NCI-H526 (cell line): ENCODE results near the gene GRPEL1.

Experiments
- DNase-seq, 2 experiments: peaks; one replicate each; lab custom pipeline; 2025; lab: John Stamatoyannopoulos, UW

The GRPEL1 gene

GRCh38 chr4:7023901-7024300 is 44.0 kb downstream of the GRPEL1 start:
- no peak for DNase-seq

- no peak for DNase-seq
Observed at GRCh38 chr4:7023486-7023885, 44.4 kb downstream of the GRPEL1 start.

DNA sequence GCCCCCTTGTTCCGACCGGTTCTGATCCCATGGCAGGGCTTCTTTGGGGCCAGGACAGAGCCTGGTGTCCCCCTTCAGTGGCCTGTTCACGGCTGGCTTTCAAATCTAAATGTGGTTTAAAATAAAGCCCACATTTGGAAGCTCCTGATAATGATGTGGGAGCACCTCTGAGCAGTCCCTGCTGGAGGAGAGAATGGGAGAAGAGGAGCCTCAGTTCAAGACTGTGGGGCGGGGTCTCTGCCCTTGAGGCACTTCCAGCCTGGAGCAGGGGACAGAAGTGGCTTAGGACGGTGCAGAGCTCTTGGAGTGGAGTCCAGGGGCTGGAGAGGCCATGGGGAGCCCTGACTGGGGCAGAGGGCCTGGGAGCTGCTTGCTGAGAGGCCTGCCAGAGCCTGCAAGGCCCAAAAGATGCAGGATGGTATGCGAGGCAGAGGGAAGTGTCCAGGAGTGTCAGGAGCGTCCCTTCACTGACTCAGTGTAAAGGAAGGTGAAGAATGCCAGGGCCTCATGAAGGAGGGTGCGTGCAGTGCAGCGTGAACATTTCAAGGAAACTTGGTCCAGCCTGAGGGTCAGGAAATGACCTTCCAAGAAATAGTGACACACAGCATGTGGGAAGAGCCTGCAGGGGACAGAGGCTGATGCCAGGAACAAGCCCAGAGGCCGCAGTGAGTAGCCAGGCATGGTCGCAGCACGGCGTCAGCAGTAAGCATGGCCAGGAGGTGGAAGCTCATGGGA is 45.8 kb downstream of the GRPEL1 start:
- DNase-seq, result no peak

DNA sequence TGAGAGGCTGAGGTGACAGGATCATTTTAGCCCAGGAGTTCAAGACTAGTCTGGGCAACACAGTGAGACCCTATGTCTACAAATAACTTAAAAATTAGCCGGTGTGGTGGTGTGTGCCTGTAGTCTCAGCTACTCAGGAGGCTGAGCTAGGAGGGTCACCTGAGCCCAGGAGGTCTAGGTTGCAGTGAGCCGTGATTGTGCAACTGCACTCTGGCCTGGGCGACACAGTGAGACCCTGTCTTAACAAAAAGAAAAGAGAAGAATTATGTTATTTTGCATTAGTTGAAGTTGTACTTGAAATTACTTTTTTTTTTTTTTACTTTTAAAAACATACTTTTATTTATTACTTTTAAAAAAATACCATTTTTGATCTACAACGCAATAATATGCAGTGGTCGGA is 46.5 kb downstream of the GRPEL1 start:
- DNase-seq, result no peak

DNA sequence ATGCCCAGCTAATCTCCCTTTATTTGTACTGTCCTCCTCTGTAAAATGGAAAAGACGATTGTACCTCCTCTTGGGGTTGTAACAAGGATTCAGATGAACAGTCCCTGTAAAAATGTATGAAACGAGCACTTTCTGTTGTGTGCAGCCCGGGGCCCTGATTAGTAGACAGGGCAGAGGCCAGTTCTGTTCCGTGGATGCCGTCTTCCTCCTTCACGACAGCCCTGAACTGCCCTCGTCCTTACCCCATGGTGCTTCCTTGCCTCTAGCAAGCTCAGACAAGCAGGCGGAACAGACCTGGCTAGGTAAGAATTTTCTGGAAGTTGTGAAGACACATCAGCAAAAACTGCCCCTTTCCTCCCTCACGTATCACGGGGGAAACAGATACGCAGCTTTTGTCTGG is 47.0 kb downstream of the GRPEL1 start:
- no peak for DNase-seq

DNA sequence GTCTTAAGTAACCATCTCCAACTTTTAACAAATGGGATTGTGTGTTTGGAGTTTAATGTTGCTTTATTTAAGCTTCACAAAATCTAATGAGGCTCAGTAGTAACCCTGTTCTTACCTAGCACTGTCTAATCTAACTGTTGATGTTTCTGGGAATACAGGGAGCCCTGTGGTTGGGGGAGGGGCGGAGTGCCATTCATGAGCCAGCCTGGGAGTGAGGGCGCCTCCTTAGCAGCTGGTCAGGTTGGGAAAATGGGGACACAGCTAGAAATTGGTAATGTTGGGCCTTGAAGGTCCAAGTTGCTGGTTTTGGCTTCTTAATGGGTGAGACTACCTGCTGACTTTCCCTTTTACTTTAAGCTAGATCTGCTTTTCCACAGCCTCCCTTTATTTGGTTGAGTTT is 47.6 kb downstream of the GRPEL1 start:
- DNase-seq, result peak in 1 of 2 experiments; percentile 9

- no peak for DNase-seq
Observed at GRCh38 chr4:7019367-7019766, 48.5 kb downstream of the GRPEL1 start.

GRCh38 chr4:7018281-7018680 is 49.6 kb downstream of the GRPEL1 start:
- no peak for DNase-seq

DNA sequence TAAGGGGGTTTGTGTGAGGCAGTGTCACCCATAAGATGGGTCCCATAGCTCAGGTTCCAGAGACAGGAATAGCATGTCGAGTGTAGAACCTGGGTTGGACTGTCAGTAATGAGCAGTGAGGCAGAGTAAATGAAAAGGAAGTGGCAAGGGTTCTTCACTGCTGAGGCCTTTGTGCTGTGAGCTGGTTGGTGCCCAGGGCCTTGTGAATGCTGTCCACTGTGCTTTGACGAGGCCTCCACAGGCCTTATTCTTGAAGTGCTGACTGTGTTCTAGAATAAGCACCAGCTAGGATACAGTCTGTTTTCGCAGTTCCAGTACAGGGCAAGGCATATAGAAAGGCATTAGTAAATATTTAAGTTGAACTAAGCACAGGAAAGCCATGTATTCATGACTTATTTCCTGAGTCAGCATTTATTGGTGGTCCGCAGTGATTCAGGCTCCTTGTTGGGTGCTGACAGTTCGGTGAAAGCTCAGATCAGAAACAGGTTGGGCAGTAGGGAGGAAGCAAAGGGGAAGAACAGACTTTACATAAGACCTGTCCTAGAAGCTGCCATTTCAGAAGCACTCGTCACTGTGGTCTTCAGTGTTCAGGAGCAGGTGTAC is 50.3 kb downstream of the GRPEL1 start:
- no peak for DNase-seq

DNA sequence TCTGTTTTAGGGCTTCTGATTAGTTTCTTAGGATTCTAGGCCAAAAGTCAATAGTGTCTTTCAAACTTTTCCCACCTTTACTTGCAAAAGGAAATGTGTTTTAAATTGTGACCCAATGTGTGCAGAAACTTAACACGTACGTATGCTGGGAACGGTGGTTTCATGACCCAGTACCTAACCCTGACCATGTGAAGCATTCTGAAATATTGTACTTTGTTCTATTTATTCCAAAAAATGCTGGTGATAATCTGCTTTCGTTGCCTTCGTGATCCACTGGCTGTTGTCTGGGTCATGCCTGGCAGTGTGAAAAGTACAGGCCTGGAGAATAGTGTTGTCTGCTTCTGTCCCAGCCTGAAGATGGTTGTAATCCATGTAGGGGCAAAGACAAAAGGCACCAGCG is 51.4 kb downstream of the GRPEL1 start:
- no peak for DNase-seq

DNA sequence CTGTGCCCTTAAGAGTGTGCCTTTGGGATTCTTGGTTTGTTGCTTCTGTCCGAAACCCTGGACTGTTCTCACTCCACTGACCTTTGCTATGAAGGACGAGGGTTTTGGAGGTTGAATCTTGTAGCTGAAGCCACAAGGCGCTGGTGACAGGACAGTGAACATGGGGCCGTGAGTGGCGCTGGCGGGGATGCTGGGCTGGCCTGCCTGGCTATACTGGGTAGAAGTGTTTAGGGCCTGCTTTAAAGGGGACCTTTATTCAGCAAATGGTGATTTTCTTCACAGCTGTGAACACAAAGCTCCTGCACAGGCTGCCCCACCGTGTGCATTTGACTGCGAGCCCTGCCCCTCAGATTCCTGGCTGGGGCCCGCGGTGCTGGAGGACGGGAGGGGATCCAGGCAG is 51.8 kb downstream of the GRPEL1 start:
- DNase-seq, result no peak

GRCh38 chr4:7015383-7016035 is 52.4 kb downstream of the GRPEL1 start:
- no peak for DNase-seq

- no peak for DNase-seq
Observed at GRCh38 chr4:7014815-7015214, 53.0 kb downstream of the GRPEL1 start.

- no peak for DNase-seq
Observed at GRCh38 chr4:7013175-7013574, 54.7 kb downstream of the GRPEL1 start.

DNA sequence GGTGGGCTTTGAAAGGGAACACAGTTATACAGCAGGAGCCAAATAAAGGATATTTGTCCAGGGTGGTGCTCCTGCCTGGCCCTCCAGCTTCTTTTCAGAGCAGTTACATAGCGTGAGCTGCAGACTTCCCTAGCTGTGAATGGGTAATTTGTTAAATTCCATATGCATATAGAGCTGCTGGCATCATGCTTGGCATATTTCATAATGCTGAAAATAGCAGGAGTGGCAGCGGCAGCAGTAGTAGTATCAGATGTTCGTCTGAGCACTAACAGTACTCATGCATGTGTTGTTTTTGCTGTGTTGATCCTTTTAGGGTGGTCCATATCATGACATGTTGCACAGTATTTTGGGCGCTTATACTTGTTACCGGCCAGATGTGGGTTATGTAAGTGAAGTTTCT is 58.3 kb downstream of the GRPEL1 start:
- DNase-seq, result no peak
